ENCODE data around the gene NACC1.

DNA sequence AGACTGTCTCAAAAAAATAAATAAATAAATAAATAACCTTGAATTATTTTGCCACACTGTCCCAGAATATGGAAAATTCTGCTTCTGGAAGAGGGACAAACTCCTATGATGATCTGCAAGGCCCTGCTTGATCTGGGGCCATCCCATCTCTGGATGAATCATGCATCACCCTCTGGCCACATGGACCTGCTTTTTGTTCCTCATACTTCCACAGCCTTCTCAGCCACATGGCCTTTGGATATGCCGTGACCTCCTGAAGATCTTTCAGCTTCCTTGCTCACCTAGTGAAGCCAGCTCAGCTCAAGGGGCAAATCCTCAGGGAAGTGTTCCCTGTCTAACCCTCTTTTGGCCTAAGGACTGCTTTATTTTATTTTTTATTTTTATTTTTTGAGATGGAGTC is 42.5 kb downstream of the NACC1 start:
- TF ChIP-seq CTCF (IDR thresholded peaks at IDR 0.05; ENCODE audit: low read depth, low read length, poor library complexity, severe bottlenecking) (no peak), EZH2phosphoT487 (IDR thresholded peaks at IDR 0.05; ENCODE audit: borderline replicate concordance, low read length) (no peak)
